Body of pancreas (tissue), 4 donors: ENCODE results near the gene ATP2B2. TPM values are rescaled to one million over a fixed set of nuclear protein-coding genes. Genes with fewer than 3 reads are reported as not detected.

ENCODE experiments used
- ATAC-seq: fragments of 150-250 bp; one replicate; pipeline ENCODE4 v1.9.1; 2016
- DNase-seq, 4 donors: peaks; one replicate each; pipeline ENCODE4 v3.0.0-alpha.2; 2019
- H3K27ac ChIP-seq, 4 donors: fragments of 200-600 bp; sonication (generic); 1 replicate in 3 of 4; 2 replicates in 1 of 4; pipeline versions ENCODE4 v1.5.1 to v1.6.1; 2016 to 2019; ENCODE audit warnings: mild to moderate bottlenecking in 1 of 4, mixed read lengths in 1 of 4, moderate library complexity in 1 of 4
- H3K27me3 ChIP-seq, 2 donors: fragments of 200-600 bp; sonication (generic); one replicate each; pipeline ENCODE4 v1.6.0; 2016; ENCODE audit warnings: mild to moderate bottlenecking in 1 of 2
- H3K36me3 ChIP-seq, 2 donors: fragments of 200-600 bp; sonication (generic); replicated peaks in 1 of 2; 2 replicates each; pipeline ENCODE4 v1.5.1; 2016; ENCODE audit warnings: low read depth in 2 of 2; ENCODE audit not compliant: insufficient read depth in 1 of 2
- H3K4me1 ChIP-seq: fragments of 200-600 bp; sonication (generic); one replicate; pipeline ENCODE4 v1.6.0; 2016
- H3K4me3 ChIP-seq, 2 donors: fragments of 200-600 bp; sonication (generic); 1 replicate in 1 of 2; 2 replicates in 1 of 2; pipeline ENCODE4 v1.5.1; 2016 to 2019
- H3K9me3 ChIP-seq, 3 donors: fragments of 200-600 bp; sonication (generic); 1 replicate in 2 of 3; 2 replicates in 1 of 3; pipeline ENCODE4 v1.5.1; 2016
- CTCF ChIP-seq, 7 experiments: fragments of 450-650 bp in 4 of 7; fragments of 200-600 bp in 3 of 7; sonication (generic) in 3 of 7; IDR thresholded peaks; one replicate each; pipeline ENCODE4 v1.5.1; 2016 to 2019; ENCODE audit warnings: antibody characterized with exemption in 7 of 7
- POLR2A ChIP-seq, 3 donors: fragments of 450-650 bp; IDR thresholded peaks; one replicate each; pipeline ENCODE4 v1.6.1; 2016; ENCODE audit warnings: antibody characterized with exemption in 3 of 3, mild to moderate bottlenecking in 2 of 3
- WGBS, 2 donors: methylation state at CpG; one replicate each; pipeline ENCODE4 v1.1.5; 2017; 5-methylcytosine and 5-hydroxymethylcytosine counted together
- intact Hi-C: fragments of 100-400 bp; cut with DNase I; formaldehyde crosslinking; loops from one replicate; pipeline ENCODE4 v1.15.1; 2023
- total RNA-seq, 2 donors: library from RNA; depleted of rRNA; stranded (reverse); fragments of >200 nt; gene quantifications; one replicate each; pipeline ENCODE4 v1.1.0, GENCODE V29; 2016

ATP2B2 gene
- total RNA-seq, 2 donors from 2014 or later: 0.52 TPM; not detected in 1

GRCh38 chr3:10460951-10461545 is 44.3 kb downstream of the ATP2B2 start:
- ATAC-seq (no peak), DNase-seq (no peak)
- TF ChIP-seq CTCF (IDR thresholded peaks at IDR 0.05) (no peak), POLR2A (IDR thresholded peaks at IDR 0.05) (no peak)
- WGBS, 2 donors: 59 to 66% methylated on average over 4 of the region's 4 CpGs
- Histone ChIP-seq H3K27ac (no peak overlapping the region), H3K36me3 (no peaks in the 10 kb centered on the region), H3K27me3 (no peaks in the 10 kb centered on the region), H3K4me3 (no peak overlapping the region), H3K4me1 (no peaks in the 10 kb centered on the region), H3K9me3 (no peaks in the 10 kb centered on the region)
- intact Hi-C loops: no loop called here

GRCh38 chr3:10459954-10460754 is 45.2 kb downstream of the ATP2B2 start:
- TF ChIP-seq CTCF (IDR thresholded peaks at IDR 0.05) (no peak), POLR2A (IDR thresholded peaks at IDR 0.05) (no peak)
- no peaks in the 10 kb centered on the region for H3K9me3 ChIP-seq
- ATAC-seq (no peak), DNase-seq (peak in 3 of 4 donors; percentile 22 to 39 (median 38))
- no peaks in the 10 kb centered on the region for H3K36me3 ChIP-seq
- 33 to 37% methylated on average over 5 of the region's 5 CpGs for WGBS, 2 donors
- intact Hi-C loops: no loop called here
- no peaks in the 10 kb centered on the region for H3K27me3 ChIP-seq
- no peak overlapping the region for H3K27ac ChIP-seq
- H3K4me1 ChIP-seq: no peaks in the 10 kb centered on the region
- H3K4me3 ChIP-seq: no peak overlapping the region

- H3K27ac ChIP-seq: no peak overlapping the region
- DNase-seq (no peak), ATAC-seq (no peak)
- TF ChIP-seq CTCF (IDR thresholded peaks at IDR 0.05): no peak
- TF ChIP-seq POLR2A (IDR thresholded peaks at IDR 0.05): no peak
- no peaks in the 10 kb centered on the region for H3K27me3 ChIP-seq
- H3K9me3 ChIP-seq: no peaks in the 10 kb centered on the region
- intact Hi-C loops: no loop called here
- no peak overlapping the region for H3K4me3 ChIP-seq
- no peaks in the 10 kb centered on the region for H3K36me3 ChIP-seq
- WGBS, 2 donors: 36 to 40% methylated on average over 3 of the region's 3 CpGs
- H3K4me1 ChIP-seq: no peaks in the 10 kb centered on the region
Measured at GRCh38 chr3:10457560-10457959, 47.8 kb downstream of the ATP2B2 start.

GRCh38 chr3:10456981-10457380 is 48.4 kb downstream of the ATP2B2 start:
- H3K4me3 ChIP-seq: no peak overlapping the region
- ATAC-seq: no peak
- TF ChIP-seq CTCF (IDR thresholded peaks at IDR 0.05) (no peak), POLR2A (IDR thresholded peaks at IDR 0.05) (no peak)
- intact Hi-C loops: no loop called here
- DNase-seq: no peak
- H3K36me3 ChIP-seq: no peaks in the 10 kb centered on the region
- WGBS, 2 donors: 35 to 38% methylated on average over 2 of the region's 2 CpGs
- no peaks in the 10 kb centered on the region for H3K9me3 ChIP-seq
- H3K27ac ChIP-seq: no peak overlapping the region
- no peaks in the 10 kb centered on the region for H3K4me1 ChIP-seq
- H3K27me3 ChIP-seq: no peaks in the 10 kb centered on the region

GRCh38 chr3:10455545-10455914 is 49.9 kb downstream of the ATP2B2 start:
- H3K27ac ChIP-seq: no peak overlapping the region
- intact Hi-C loops: no loop called here

More at GRCh38 chr3:10455545-10455914, 49.9 kb downstream of the ATP2B2 start:
- ATAC-seq: no peak
- TF ChIP-seq POLR2A (IDR thresholded peaks at IDR 0.05): no peak
- no peak for TF ChIP-seq CTCF (IDR thresholded peaks at IDR 0.05)
- Histone ChIP-seq H3K4me3 (no peak overlapping the region), H3K9me3 (no peaks in the 10 kb centered on the region), H3K27me3 (no peaks in the 10 kb centered on the region), H3K36me3 (no peaks in the 10 kb centered on the region), H3K4me1 (no peaks in the 10 kb centered on the region)
- no peak for DNase-seq
